ENCODE measurements around the gene SERPINA6.

DNA sequence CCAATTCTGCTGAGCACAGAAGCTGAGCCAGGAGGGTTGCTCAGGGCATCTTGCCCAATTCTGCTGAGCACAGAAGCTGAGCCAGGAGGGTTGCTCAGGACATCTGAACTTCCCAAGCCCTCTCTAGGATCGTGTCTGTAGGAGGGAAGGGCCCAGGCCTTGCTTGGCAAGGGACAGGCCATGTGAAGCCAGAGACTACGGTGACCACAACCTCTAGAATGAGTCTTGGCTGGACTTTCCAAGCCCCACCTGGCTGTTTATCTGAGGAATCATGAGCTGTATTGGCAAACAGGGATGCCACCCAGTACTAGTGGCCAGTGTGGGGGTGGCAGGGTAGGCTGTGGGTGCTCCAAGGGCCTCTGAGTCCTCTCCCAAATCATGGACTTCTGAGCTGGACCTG, 7.7 kb upstream of the SERPINA6 start:
- no peak for TF ChIP-seq ZFX (IDR thresholded peaks at IDR 0.05; ENCODE audit: borderline replicate concordance)
- no peak for TF ChIP-seq CTCF (IDR thresholded peaks at IDR 0.05)

Measured in 22Rv1 (cell line).